T47D (cell line): ENCODE data around the gene RANGAP1.
A peak's percentile ranks its signal among the peaks of the same experiment; 100 is the strongest.

ENCODE experiments used
- DNase-seq, 2 experiments: peaks; one replicate each; pipeline versions ENCODE4 v3.0.0 to v3.0.0-alpha.2; 2011 to 2012; ENCODE audit warnings: low read depth in 1 of 2, low spot score in 1 of 2
- JUND ChIP-seq: IDR thresholded peaks from 2 replicates; pipeline ENCODE4 v1.6.1; 2012; ENCODE audit warnings: low read depth
- in situ Hi-C: cut with HindIII; loops from 2 replicates; pipeline ENCODE4 v1.10.0; 2016; ENCODE audit warnings: low sequenced_read_pairs, low pct_unique_long_range_greater_than_20kb

The RANGAP1 gene

DNA sequence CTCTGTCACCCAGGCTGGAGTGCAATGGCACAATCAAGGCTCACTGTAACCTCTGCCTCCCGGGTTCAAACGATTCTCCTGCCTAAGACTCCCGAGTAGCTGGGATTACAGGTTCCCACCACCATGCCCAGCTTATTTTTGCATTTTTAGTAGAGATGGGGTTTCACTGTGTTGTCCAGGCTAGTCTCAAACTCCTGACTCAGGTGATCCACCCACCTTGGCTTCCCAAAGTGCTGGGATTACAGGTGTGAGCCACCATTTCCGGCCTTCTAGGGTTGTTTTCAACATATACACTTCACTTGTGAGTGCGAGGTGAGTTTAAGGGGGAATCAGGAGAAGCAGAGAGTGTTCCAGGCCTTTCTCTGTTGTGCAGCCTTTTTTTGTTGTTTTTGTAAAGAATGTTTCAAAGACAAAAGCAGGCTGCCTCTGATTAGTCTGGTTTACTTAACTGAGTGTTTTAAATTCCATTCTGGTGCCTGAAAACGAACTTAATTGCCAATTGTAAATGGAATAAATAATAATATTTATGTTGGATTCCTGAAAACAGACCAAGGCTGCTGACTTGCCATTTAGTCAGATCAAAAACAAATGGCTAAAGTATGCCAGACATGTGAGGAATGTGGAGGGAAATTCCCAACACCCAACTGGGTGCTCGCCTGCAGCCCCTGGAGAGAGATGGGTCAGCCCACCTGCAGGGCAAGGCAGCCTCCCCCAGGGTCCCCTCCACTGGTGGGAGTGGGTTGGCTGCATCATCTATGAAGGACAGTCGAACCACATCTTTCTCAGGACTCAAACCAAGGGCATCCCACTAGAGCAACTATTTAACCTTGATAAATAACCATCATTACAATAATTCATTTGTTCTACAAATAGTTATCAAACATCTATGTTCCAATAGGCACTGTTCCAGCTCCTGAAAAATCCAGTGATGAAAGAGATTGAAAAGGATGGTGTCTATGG lies 4.6 kb upstream of the RANGAP1 start:
- DNase-seq: peak in 1 of 2 experiments; percentile 25
- TF ChIP-seq JUND: no peak
- in situ Hi-C loops: no loop called here

DNA sequence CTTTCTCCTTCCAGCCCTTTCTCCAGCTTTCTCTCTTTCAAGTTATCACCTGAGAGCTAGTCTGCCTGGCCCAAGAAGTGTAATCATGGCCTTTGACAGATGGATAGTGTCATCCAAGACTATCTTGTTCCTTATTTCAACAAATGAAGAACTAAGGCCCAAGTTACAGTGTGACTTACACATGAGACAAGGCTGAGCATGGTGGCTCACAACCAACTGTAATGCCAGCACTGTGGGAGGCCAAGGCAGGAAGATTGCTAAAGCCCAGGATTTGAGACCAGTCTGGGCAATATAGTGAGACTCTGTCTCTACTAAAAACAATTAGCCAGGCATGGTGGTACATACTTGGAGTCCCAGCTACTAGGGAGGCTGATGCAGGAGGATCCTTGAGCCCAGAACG lies 3.7 kb upstream of the RANGAP1 start:
- DNase-seq: no peak
- no peak for TF ChIP-seq JUND
- in situ Hi-C loops: no loop called here

DNA sequence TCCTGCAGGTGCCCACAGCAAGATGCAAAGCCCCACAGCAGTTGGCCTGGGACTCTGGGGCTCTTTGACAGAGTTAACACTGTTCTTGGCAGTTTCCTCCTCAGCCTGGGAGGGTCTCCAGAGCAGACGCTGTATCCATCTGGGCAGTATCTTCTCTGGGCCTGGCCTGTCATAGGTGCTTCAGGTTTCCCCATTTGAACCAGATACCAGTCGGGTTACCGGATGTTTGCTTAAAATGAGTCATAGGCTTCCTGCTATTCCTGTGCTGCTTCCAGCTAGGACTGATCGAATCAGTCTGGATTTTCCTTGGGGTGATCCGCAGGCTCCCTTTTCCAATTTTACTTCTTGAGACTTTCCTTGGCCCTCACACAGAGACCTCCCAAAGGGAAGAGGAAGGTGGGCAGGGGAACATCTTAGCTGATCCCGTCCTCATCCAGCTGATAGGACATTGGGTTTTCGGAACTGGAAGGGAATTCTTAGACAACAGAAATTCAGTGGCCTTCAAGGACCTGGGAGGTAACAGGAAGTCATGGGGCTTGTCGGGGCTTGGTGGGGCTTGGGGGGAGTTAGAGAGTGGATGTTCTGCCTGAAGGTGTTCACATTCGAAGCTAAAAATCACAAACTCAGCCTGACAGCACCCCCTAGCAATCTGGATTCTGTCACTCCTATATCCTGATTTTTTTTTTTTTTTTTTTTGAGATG lies 2.4 kb upstream of the RANGAP1 start:
- in situ Hi-C loops: no loop called here
- TF ChIP-seq JUND: peak; percentile 93
- peak in 1 of 2 experiments; percentile 83 for DNase-seq

- DNase-seq: no peak
- no peak for TF ChIP-seq JUND
- in situ Hi-C loops: no loop called here
These were observed 678 bp upstream of the RANGAP1 start for GRCh38 chr22:41286639-41287091.

DNA sequence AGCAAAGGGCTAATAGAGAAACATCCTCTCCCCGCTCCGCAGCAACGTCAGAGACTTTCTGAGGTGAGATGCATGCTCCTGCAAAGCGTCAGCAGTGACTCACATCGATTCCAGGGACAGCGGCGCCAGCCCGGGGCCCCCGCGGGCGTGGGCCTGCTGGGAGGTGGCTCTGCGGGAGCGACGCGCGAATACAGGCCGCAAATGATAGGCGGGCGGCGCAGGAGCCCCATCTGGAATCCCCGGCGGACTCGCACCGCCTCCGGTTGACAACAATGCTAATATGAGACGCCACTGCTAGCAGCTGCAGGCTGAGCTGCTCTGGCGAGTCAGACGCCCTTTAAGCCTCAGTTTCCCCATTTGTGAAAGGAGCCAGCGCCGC lies 557 bp downstream of the RANGAP1 start:
- in situ Hi-C loops: no loop called here
- DNase-seq: peak in 1 of 2 experiments; percentile 62
- TF ChIP-seq JUND: no peak

DNA sequence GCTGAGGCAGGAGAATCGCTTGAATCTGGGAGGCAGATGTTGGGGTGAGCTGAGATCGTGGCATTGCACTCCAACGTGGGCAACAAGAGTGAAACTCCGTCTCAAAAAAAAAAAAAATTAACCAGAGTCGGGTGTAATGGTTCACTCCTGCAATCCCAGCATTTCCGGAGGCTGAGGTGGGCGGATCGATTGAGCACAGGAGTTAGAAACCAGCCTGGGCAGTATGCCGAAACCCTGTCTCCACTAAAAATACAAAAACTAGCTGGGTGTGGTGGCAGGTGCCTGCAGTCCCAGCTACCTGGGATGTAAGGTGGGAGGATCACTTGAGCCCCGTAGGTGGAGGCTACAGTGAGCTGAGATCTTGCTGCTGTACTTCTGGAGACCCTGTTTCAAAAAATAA lies 1.5 kb downstream of the RANGAP1 start:
- TF ChIP-seq JUND: no peak
- no peak for DNase-seq
- in situ Hi-C loops: no loop called here

- no peak for TF ChIP-seq JUND
- no peak for DNase-seq
- in situ Hi-C loops: no loop called here
These were observed 5.1 kb downstream of the RANGAP1 start for GRCh38 chr22:41280854-41281253.

- peak in 1 of 2 experiments; percentile 64 for DNase-seq
- in situ Hi-C loops: no loop called here
- no peak for TF ChIP-seq JUND
These were observed 5.9 kb downstream of the RANGAP1 start for GRCh38 chr22:41280065-41280464.

DNA sequence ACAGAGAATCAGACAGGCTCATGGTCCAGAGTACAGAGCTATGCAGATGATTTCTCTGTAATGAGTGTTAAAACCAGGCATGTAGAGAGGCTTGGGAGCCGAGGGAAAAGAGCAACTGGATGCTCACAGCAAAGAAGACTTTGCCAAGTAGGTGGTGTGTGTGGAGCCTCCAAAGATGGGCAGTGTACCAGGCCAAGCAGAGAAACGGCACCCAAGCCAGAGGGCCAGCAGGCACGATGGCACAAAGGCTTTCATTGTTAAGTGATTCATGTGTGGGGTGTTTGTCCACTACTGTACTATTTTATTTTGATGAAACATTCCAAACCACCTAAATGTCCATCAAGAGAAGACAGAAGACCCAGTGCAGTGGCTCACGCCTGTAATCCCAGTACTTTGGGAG lies 11.1 kb downstream of the RANGAP1 start:
- TF ChIP-seq JUND: no peak
- in situ Hi-C loops: no loop called here
- no peak for DNase-seq

GRCh38 chr22:41273128-41273527 lies 12.9 kb downstream of the RANGAP1 start:
- no peak for TF ChIP-seq JUND
- no peak for DNase-seq
- in situ Hi-C loops: no loop called here

- DNase-seq: no peak
- in situ Hi-C loops: no loop called here
These were observed 14.2 kb downstream of the RANGAP1 start for GRCh38 chr22:41271787-41272186.

DNA sequence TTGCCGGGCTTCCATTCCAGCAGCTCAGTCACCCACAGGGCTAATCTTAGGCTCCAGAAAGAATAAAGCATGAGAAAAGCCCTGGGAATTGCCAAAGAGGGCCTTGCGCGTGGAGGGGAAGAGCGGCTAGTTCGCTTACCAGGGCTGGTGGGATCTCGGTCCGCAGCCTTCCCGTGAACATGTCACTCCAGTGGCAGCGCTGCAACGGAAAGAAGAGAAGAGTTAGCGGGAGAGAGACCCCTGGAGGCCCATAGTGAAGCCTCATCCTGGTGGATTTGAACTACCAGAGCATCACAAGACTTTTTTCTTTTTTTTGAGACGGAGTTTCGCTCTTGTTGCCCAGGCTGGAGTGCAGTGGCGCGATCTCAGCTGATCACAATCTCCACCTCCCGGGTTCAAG lies 18.0 kb downstream of the RANGAP1 start:
- DNase-seq: no peak
- in situ Hi-C loops: no loop called here
- TF ChIP-seq JUND: no peak

More at GRCh38 chr22:41271787-41272186, 14.2 kb downstream of the RANGAP1 start:
- no peak for TF ChIP-seq JUND

- no peak for TF ChIP-seq JUND
- no peak for DNase-seq
- in situ Hi-C loops: no loop called here
These were observed 21.5 kb downstream of the RANGAP1 start for GRCh38 chr22:41264408-41264941.
